Endodermal cell (in vitro differentiated cells): ENCODE measurements around the gene ACTRT3. TPM values are rescaled to one million over a fixed set of nuclear protein-coding genes. Genes with fewer than 3 reads are reported as not detected.
"Not testable (repeated sequence)": the region's sequence is repeated elsewhere in the genome, so short reads cannot be mapped to it uniquely, and the experiment has no call there.

Experiments
- DNase-seq: peaks from one replicate; pipeline ENCODE4 v3.0.0-alpha.2; 2017
- H3K27ac ChIP-seq: 2 replicates; pipeline ENCODE4 v1.5.1; 2013; ENCODE audit warnings: mild to moderate bottlenecking, low read depth, low read length, moderate library complexity
- H3K27me3 ChIP-seq: 2 replicates; pipeline ENCODE4 v1.6.1; 2013; ENCODE audit warnings: mild to moderate bottlenecking, low read length, moderate library complexity; ENCODE audit not compliant: insufficient read depth, control insufficient read depth, poor library complexity, severe bottlenecking
- H3K36me3 ChIP-seq: 2 replicates; pipeline ENCODE4 v1.7.0; 2013; ENCODE audit warnings: mild to moderate bottlenecking, low read length, moderate library complexity; ENCODE audit not compliant: control insufficient read depth, insufficient read depth
- H3K4me1 ChIP-seq: one replicate; pipeline ENCODE4 v1.7.0; 2013; ENCODE audit warnings: low read length; ENCODE audit not compliant: control insufficient read depth, insufficient read depth
- H3K4me3 ChIP-seq: 2 replicates; pipeline ENCODE4 v1.5.1; 2013; ENCODE audit warnings: mild to moderate bottlenecking, low read length, moderate library complexity
- H3K9ac ChIP-seq: 2 replicates; pipeline ENCODE4 v1.6.1; 2013; ENCODE audit warnings: mild to moderate bottlenecking, low read length, moderate library complexity; ENCODE audit not compliant: poor library complexity, severe bottlenecking; ENCODE audit errors: extremely low read depth
- H3K9me3 ChIP-seq: 2 replicates; pipeline ENCODE4 v1.6.1; 2013; ENCODE audit warnings: mild to moderate bottlenecking, low read length, moderate library complexity; ENCODE audit not compliant: control insufficient read depth
- H3K27ac Mint-ChIP-seq: 2 replicates; pipeline ENCODE4 v1.8.0; 2020; ENCODE audit warnings: mixed read lengths
- H3K27me3 Mint-ChIP-seq: 2 replicates; pipeline ENCODE4 v1.8.0; 2021; ENCODE audit warnings: mild to moderate bottlenecking, mixed read lengths; ENCODE audit not compliant: insufficient read depth
- H3K36me3 Mint-ChIP-seq: 2 replicates; pipeline ENCODE4 v1.8.0; 2020; ENCODE audit warnings: low read depth, mixed read lengths
- H3K4me1 Mint-ChIP-seq: 2 replicates; pipeline ENCODE4 v1.8.0; 2020; ENCODE audit warnings: mixed read lengths
- H3K4me3 Mint-ChIP-seq: 2 replicates; pipeline ENCODE4 v1.8.0; 2020; ENCODE audit warnings: mild to moderate bottlenecking, moderate library complexity, mixed read lengths
- H3K9me3 Mint-ChIP-seq: 2 replicates; pipeline ENCODE4 v1.8.0; 2020; ENCODE audit warnings: mild to moderate bottlenecking, mixed read lengths
- CTCF ChIP-seq: fragments of 200-600 bp; sonication (generic); conservative IDR thresholded peaks from 2 replicates; pipeline ENCODE4 v1.5.0; 2021; ENCODE audit warnings: antibody characterized with exemption, mild to moderate bottlenecking
- WGBS, 2 experiments: methylation state at CpG; one replicate each; pipeline versions ENCODE4 v1.1.5 to v1.1.7; 2013; ENCODE audit warnings: missing lambda C conversion rate in 2 of 2, mixed read lengths in 1 of 2; ENCODE audit not compliant: insufficient coverage in 1 of 2, insufficient read length in 1 of 2; 5-methylcytosine and 5-hydroxymethylcytosine counted together
- total RNA-seq, 2 donors: library from RNA; stranded (reverse); fragmentation: NEBNext Ultra II Directional in 1 of 2; extraction: Animal tissue kit (Norgen Biotek cat#: 25700) in 1 of 2; gene quantifications; 2 replicates in 1 of 2; 3 replicates in 1 of 2; pipeline ENCODE4 v1.2.1, GENCODE V29; 2021

ACTRT3 gene
- total RNA-seq, 2 donors from 2014 or later: 0.82 to 2.5 TPM

- peaks cover 26% of the 10 kb centered on the region for H3K9me3 Mint-ChIP-seq
- Histone ChIP-seq H3K27me3 (no peaks in the 10 kb centered on the region), H3K27ac (no peak overlapping the region), H3K36me3 (no peaks in the 10 kb centered on the region), H3K4me1 (no peaks in the 10 kb centered on the region), H3K9me3 (peaks cover 16% of the 10 kb centered on the region), H3K9ac (no peak overlapping the region), H3K4me3 (no peak overlapping the region)
- H3K4me3 Mint-ChIP-seq: no peak overlapping the region
- TF ChIP-seq CTCF: no peak
- H3K4me1 Mint-ChIP-seq: no peaks in the 10 kb centered on the region
- H3K36me3 Mint-ChIP-seq: peaks cover 2% of the 10 kb centered on the region
- no peak overlapping the region for H3K27ac Mint-ChIP-seq
- WGBS, 2 experiments: 64 to 80% methylated on average over 1 to 2 of the region's 2 CpGs
- no peaks in the 10 kb centered on the region for H3K27me3 Mint-ChIP-seq
- DNase-seq: no peak
Measured at GRCh38 chr3:169739067-169739466, 30.3 kb downstream of the ACTRT3 start.

GRCh38 chr3:169731857-169732256 is 37.5 kb downstream of the ACTRT3 start:
- H3K36me3 Mint-ChIP-seq, DNase-seq, H3K4me3 Mint-ChIP-seq, H3K9ac ChIP-seq, H3K4me3 ChIP-seq, H3K36me3 ChIP-seq, H3K27me3 ChIP-seq, H3K4me1 Mint-ChIP-seq, H3K27ac Mint-ChIP-seq, H3K27ac ChIP-seq, H3K27me3 Mint-ChIP-seq, H3K4me1 ChIP-seq: not testable (repeated sequence)
- peaks cover 43% of the 10 kb centered on the region for H3K9me3 Mint-ChIP-seq
- peaks cover 12% of the 10 kb centered on the region for H3K9me3 ChIP-seq

- no peaks in the 10 kb centered on the region for H3K4me1 Mint-ChIP-seq
- no peaks in the 10 kb centered on the region for H3K36me3 Mint-ChIP-seq
- no peaks in the 10 kb centered on the region for H3K9me3 ChIP-seq
- H3K4me1 ChIP-seq: no peaks in the 10 kb centered on the region
- H3K9ac ChIP-seq: no peak overlapping the region
- no peaks in the 10 kb centered on the region for H3K27me3 ChIP-seq
- no peak overlapping the region for H3K27ac Mint-ChIP-seq
- no peak for DNase-seq
- peaks cover 4% of the 10 kb centered on the region for H3K9me3 Mint-ChIP-seq
- H3K36me3 ChIP-seq: no peaks in the 10 kb centered on the region
- no peak overlapping the region for H3K27ac ChIP-seq
- peaks cover 4% of the 10 kb centered on the region for H3K27me3 Mint-ChIP-seq
- no peak for TF ChIP-seq CTCF
- no peak overlapping the region for H3K4me3 Mint-ChIP-seq
- H3K4me3 ChIP-seq: no peak overlapping the region
Measured at GRCh38 chr3:169722724-169723123, 46.6 kb downstream of the ACTRT3 start.

GRCh38 chr3:169718415-169718814 is 50.9 kb downstream of the ACTRT3 start:
- H3K4me1 Mint-ChIP-seq, H3K9me3 Mint-ChIP-seq, H3K27me3 ChIP-seq, H3K27me3 Mint-ChIP-seq, H3K9ac ChIP-seq, H3K9me3 ChIP-seq, DNase-seq, H3K36me3 ChIP-seq, H3K4me3 ChIP-seq, H3K27ac ChIP-seq, H3K36me3 Mint-ChIP-seq, H3K4me3 Mint-ChIP-seq, H3K4me1 ChIP-seq, H3K27ac Mint-ChIP-seq: not testable (repeated sequence)
- 100% methylated on average over 1 of the region's 4 CpGs; no CpG with 5 or more reads in 1 of the 2 experiments for WGBS, 2 experiments

Other genes starting within 250 kb of the ACTRT3 start
- gene MECOM, start 105.8 kb downstream of the ACTRT3 start, total RNA-seq: under 1 TPM; 0.15 to 0.79 TPM
- 10 to 100 TPM in 1 of 2 donors, 1 to 10 TPM in 1; 9.4 to 11.1 TPM for gene TERC, start 4.5 kb downstream of the ACTRT3 start, total RNA-seq
- gene MYNN, start 3.8 kb upstream of the ACTRT3 start, total RNA-seq: 10 to 100 TPM; 13.3 to 14.1 TPM
- not detected for gene LRRIQ4, start 43.3 kb upstream of the ACTRT3 start, total RNA-seq
- gene LRRC34, start 43.3 kb upstream of the ACTRT3 start, total RNA-seq: 10 to 100 TPM in 1 of 2 donors, 1 to 10 TPM in 1; 5.6 to 11.3 TPM
- gene LRRC31, start 100.4 kb upstream of the ACTRT3 start, total RNA-seq: not detected
- not detected for gene SAMD7, start 142.0 kb upstream of the ACTRT3 start, total RNA-seq
- 10 to 100 TPM; 48.7 to 64.4 TPM for gene SEC62, start 197.2 kb upstream of the ACTRT3 start, total RNA-seq